GM12878 (cell line): ENCODE measurements around the gene MICALL1. TPM values are rescaled to one million over a fixed set of nuclear protein-coding genes. Genes with fewer than 3 reads are reported as not detected.
A peak's percentile ranks its signal among the peaks of the same experiment; 100 is the strongest.

Experiments
- ATAC-seq: fragments of 200-7000 bp; cut with Tn5 transposase; 3 replicates; pipeline ENCODE4 v1.9.1; 2020; ENCODE audit warnings: mild to moderate bottlenecking, moderate library complexity
- BruUV-seq: library from RNA; stranded (reverse); fragments of 400-500 nt; replicated peaks from 2 replicates; lab custom pipeline; 2021; lab: Mats Ljungman, UMichigan
- CTCF ChIA-PET: fragments of 300-600 bp; sonication (Branson Sonifier 250); formaldehyde crosslinking; extraction: SDS; loops from one replicate; lab custom pipeline; 2021; ENCODE audit warnings: inconsistent platforms; lab: Yijun Ruan, JAX
- POLR2A ChIA-PET: fragments of 350-600 bp; formaldehyde crosslinking; extraction: SDS; loops from one replicate; lab custom pipeline; 2021; ENCODE audit warnings: inconsistent platforms; lab: Charles Lee
- RAD21 ChIA-PET: fragments of 300-600 bp; sonication (Branson Sonifier 250); formaldehyde crosslinking; loops from one replicate; lab custom pipeline; 2023; ENCODE audit warnings: antibody characterized with exemption; ENCODE audit not compliant: unreplicated experiment; lab: Charles Lee
- SMC1A ChIA-PET: fragments of 300-600 bp; sonication (Branson Sonifier 250); formaldehyde crosslinking; loops from one replicate; lab custom pipeline; 2023; ENCODE audit not compliant: unreplicated experiment, uncharacterized antibody; lab: Charles Lee
- DNase-seq: peaks from one replicate; pipeline ENCODE4 v3.0.0-alpha.2; 2011; ENCODE audit warnings: low read depth, low spot score
- FAIRE-seq: peaks from 3 replicates; lab custom pipeline; 2011; peaks lifted over from hg19 to GRCh38; lab: Jason Lieb, UNC
- H2AFZ ChIP-seq: 2 replicates; pipeline ENCODE4 v1.6.0; 2011; ENCODE audit warnings: low read depth, low read length, control low read depth; ENCODE audit not compliant: control insufficient read depth
- H3K27ac ChIP-seq: 2 replicates; pipeline ENCODE4 v1.5.1; 2011; ENCODE audit warnings: control low read depth; ENCODE audit not compliant: control insufficient read depth, insufficient read depth
- H3K27me3 ChIP-seq, 2 experiments: replicated peaks in 1 of 2; 2 replicates each; pipeline versions ENCODE4 v1.6.0 to v1.6.1; 2011; ENCODE audit warnings: low read length in 1 of 2; ENCODE audit not compliant: control insufficient read depth in 2 of 2, insufficient read depth in 2 of 2
- H3K36me3 ChIP-seq, 2 experiments: 2 replicates each; pipeline ENCODE4 v1.5.1; 2011; ENCODE audit warnings: low read length in 1 of 2; ENCODE audit not compliant: control insufficient read depth in 2 of 2, insufficient read depth in 2 of 2
- H3K4me1 ChIP-seq: 2 replicates; pipeline ENCODE4 v1.6.1; 2011; ENCODE audit warnings: mild to moderate bottlenecking, low read length, moderate library complexity, mixed read lengths; ENCODE audit not compliant: control insufficient read depth, insufficient read depth
- H3K4me2 ChIP-seq: 2 replicates; pipeline ENCODE4 v1.6.0; 2011; ENCODE audit warnings: control low read depth; ENCODE audit not compliant: control insufficient read depth, insufficient read depth
- H3K4me3 ChIP-seq: fragments of 200-600 bp; sonication (generic); 2 replicates; pipeline ENCODE4 v1.5.1; 2016
- H3K79me2 ChIP-seq: 2 replicates; pipeline ENCODE4 v1.6.0; 2011; ENCODE audit warnings: low read length; ENCODE audit not compliant: control insufficient read depth, insufficient read depth
- H3K9ac ChIP-seq: 2 replicates; pipeline ENCODE4 v1.8.0; 2011; ENCODE audit warnings: low read length, control low read depth, mixed read lengths; ENCODE audit not compliant: control insufficient read depth, insufficient read depth
- H3K9me3 ChIP-seq: replicated peaks from 3 replicates; pipeline ENCODE4 v1.5.1; 2011; ENCODE audit warnings: mild to moderate bottlenecking, low read length; ENCODE audit not compliant: control insufficient read depth, insufficient read depth
- H4K20me1 ChIP-seq: 2 replicates; pipeline ENCODE4 v1.6.0; 2011; ENCODE audit not compliant: control insufficient read depth, insufficient read depth
- EP300 ChIP-seq, 2 experiments: fragments of 150-350 bp in 1 of 2; IDR thresholded peaks; 2 replicates each; pipeline ENCODE4 v1.6.1; 2011 to 2012; ENCODE audit warnings: low read depth in 2 of 2, low read length in 2 of 2, borderline replicate concordance in 1 of 2, improper control_type of control experiment in 1 of 2, inconsistent platforms in 1 of 2; ENCODE audit not compliant: control insufficient read depth in 1 of 2
- HDAC2 ChIP-seq: fragments of 200-600 bp; sonication (generic); IDR thresholded peaks from 2 replicates; pipeline ENCODE4 v1.6.1; 2017
- MAX ChIP-seq: IDR thresholded peaks from 2 replicates; pipeline ENCODE4 v1.6.1; 2012; ENCODE audit warnings: low read depth, low read length, improper control_type of control experiment
- MEF2B ChIP-seq: fragments of 450-650 bp; IDR thresholded peaks from 2 replicates; pipeline ENCODE4 v1.6.1; 2018; ENCODE audit warnings: mild to moderate bottlenecking, moderate library complexity; ENCODE audit not compliant: partially characterized antibody, poor library complexity, severe bottlenecking
- RELB ChIP-seq: fragments of 450-650 bp; IDR thresholded peaks from 2 replicates; pipeline ENCODE4 v1.6.1; 2017; ENCODE audit warnings: low read depth, mild to moderate bottlenecking, moderate library complexity
- REST ChIP-seq: IDR thresholded peaks from 2 replicates; pipeline ENCODE4 v1.6.1; 2012; ENCODE audit warnings: mild to moderate bottlenecking, low read depth, low read length
- SIN3A ChIP-seq: IDR thresholded peaks from 2 replicates; pipeline ENCODE4 v1.6.1; 2012; ENCODE audit warnings: low read depth, low read length, improper control_type of control experiment
- STAT3 ChIP-seq: IDR thresholded peaks from 2 replicates; pipeline ENCODE4 v1.6.1; 2011; ENCODE audit warnings: low read depth, low read length, improper control_type of control experiment
- ZNF687 ChIP-seq: fragments of 450-650 bp; IDR thresholded peaks from 2 replicates; pipeline ENCODE4 v1.6.1; 2017; ENCODE audit warnings: mild to moderate bottlenecking, moderate library complexity
- WGBS: methylation state at CpG from one replicate; pipeline ENCODE4 v1.1.6; 2016; ENCODE audit warnings: low lambda C conversion rate; ENCODE audit not compliant: insufficient replicate concordance, insufficient coverage; ENCODE audit errors: missing lambda C conversion rate; 5-methylcytosine and 5-hydroxymethylcytosine counted together
- in situ Hi-C: fragments of 300-500 bp; cut with MboI; formaldehyde crosslinking; loops from 9 replicates; pipeline ENCODE4 v1.14.3; 2018; ENCODE audit warnings: mixed read lengths
- intact Hi-C: fragments of 100-400 bp; cut with micrococcal nuclease; formaldehyde crosslinking; loops from one replicate; pipeline ENCODE4 v1.14.2; 2022; ENCODE audit not compliant: unreplicated experiment
- polyA plus RNA-seq, 11 experiments: library from polyadenylated mRNA; depleted of rRNA in 4 of 11; unstranded in 6 of 11; stranded (reverse) in 5 of 11; fragments of >200 nt; fragmentation: Nextera tagmentation in 4 of 11; fragmentation: Illumina TruSeq in 1 of 11; extraction: Ambion mirVana in 4 of 11; extraction: Trizol in 1 of 11; gene quantifications; 1 replicate in 1 of 11; 2 replicates in 10 of 11; pipeline versions ENCODE4 v1.2.1 to v1.2.3, GENCODE V29; 2011 to 2016; ENCODE audit warnings: inconsistent platforms in 2 of 11, missing spikeins in 2 of 11, low read depth in 1 of 11
- total RNA-seq, 4 experiments: library from RNA; depleted of rRNA in 3 of 4; stranded (reverse); fragments of >200 nt in 3 of 4; fragmentation: Illumina TruSeq in 1 of 4; extraction: Trizol in 1 of 4; gene quantifications; 2 replicates each; pipeline versions ENCODE4 v1.2.1 to v1.2.3, GENCODE V29; 2013 to 2021

MICALL1 gene
- total and polyA plus RNA-seq, 10 of the 15 experiments (the other 5 are each of a cell fraction or from before 2014, with no cell fraction given): 0.72 to 30.7 (median 7.8) TPM

- Histone ChIP-seq H3K79me2 (peaks cover 2% of the 10 kb centered on the region), H3K9ac (no peak overlapping the region), H3K36me3 (peaks cover 13 to 29% of the 10 kb centered on the region in 2 experiments), H3K27ac (no peak overlapping the region), H3K4me2 (no peak overlapping the region), H3K4me1 (no peaks in the 10 kb centered on the region), H2AFZ (no peak overlapping the region), H3K27me3 (no peaks in the 10 kb centered on the region), H3K9me3 (no peaks in the 10 kb centered on the region), H3K4me3 (no peak overlapping the region), H4K20me1 (no peaks in the 10 kb centered on the region)
- ChIA-PET RAD21 (no interaction called here), SMC1A (no interaction called here), CTCF (interaction anchor here (0.7 to 1.2 kb wide), 2 partner anchors 25 to 70 kb away, joined by 3 to 4 read pairs; no protein-coding TSS in a partner anchor), POLR2A (interaction anchor here (0.6 kb wide), 1 partner anchor 263 kb away, joined by 4 read pairs; no protein-coding TSS in a partner anchor)
- in situ Hi-C loops (no loop called here), intact Hi-C loops (no loop called here)
- TF ChIP-seq MAX (no peak), RELB (no peak), EP300 (IDR thresholded peaks at IDR 0.05; ENCODE audit: borderline replicate concordance in 1 of 2, control insufficient read depth in 1 of 2, low read depth in 2 of 2, low read length in 2 of 2) (no peak), HDAC2 (no peak), SIN3A (no peak), MEF2B (no peak), STAT3 (no peak), ZNF687 (no peak), REST (no peak)
- TSS peak; percentile 17 for BruUV-seq
- 97% methylated on average over 6 of the region's 6 CpGs for WGBS
- DNase-seq: no peak
- FAIRE-seq: no peak
- ATAC-seq: no peak
These were observed 21.7 kb upstream of the MICALL1 start for GRCh38 chr22:37884420-37884819.
